Activated T-helper 17 cell treated with anti-CD3 and anti-CD28 coated beads, Interleukin-2, amount 50 U/mL, for 72 hours (primary cell): ENCODE measurements around the gene KCNT2. TPM values are rescaled to one million over a fixed set of nuclear protein-coding genes. Genes with fewer than 3 reads are reported as not detected.
A peak's percentile ranks its signal among the peaks of the same experiment; 100 is the strongest.

ENCODE experiments used
- ATAC-seq: fragments of 150-1000 bp; cut with Tn5 transposase; replicated peaks from 2 replicates; pipeline ENCODE4 v1.10.0; 2021; ENCODE audit warnings: mild to moderate bottlenecking, moderate library complexity
- H3K27ac Mint-ChIP-seq: one replicate; pipeline ENCODE4 v1.8.0; 2022; ENCODE audit warnings: mixed read lengths
- H3K27me3 Mint-ChIP-seq: one replicate; pipeline ENCODE4 v1.8.0; 2022; ENCODE audit warnings: mixed read lengths
- H3K36me3 Mint-ChIP-seq: one replicate; pipeline ENCODE4 v1.8.0; 2022; ENCODE audit warnings: low read depth, mild to moderate bottlenecking, mixed read lengths
- H3K4me1 Mint-ChIP-seq: one replicate; pipeline ENCODE4 v1.8.0; 2022; ENCODE audit warnings: mixed read lengths
- H3K4me3 Mint-ChIP-seq: one replicate; pipeline ENCODE4 v1.8.0; 2022; ENCODE audit warnings: mild to moderate bottlenecking, mixed read lengths
- H3K9me3 Mint-ChIP-seq: one replicate; pipeline ENCODE4 v1.8.0; 2022; ENCODE audit warnings: mixed read lengths
- total RNA-seq, 2 donors: library from RNA; stranded (reverse); gene quantifications; one replicate each; pipeline ENCODE4 v1.2.3, GENCODE V29; 2022

The KCNT2 gene
- total RNA-seq, 2 donors from 2014 or later, result 0.04 to 0.48 TPM

- Mint-ChIP-seq H3K27ac (no peak overlapping the region), H3K4me3 (no peak overlapping the region), H3K27me3 (no peaks in the 10 kb centered on the region), H3K9me3 (no peaks in the 10 kb centered on the region), H3K4me1 (peaks cover 7% of the 10 kb centered on the region), H3K36me3 (no peaks in the 10 kb centered on the region)
- ATAC-seq, result no peak
These were observed 241.3 kb downstream of the KCNT2 start for GRCh38 chr1:196366817-196367495.

GRCh38 chr1:196361112-196361714 is 247.0 kb downstream of the KCNT2 start:
- Mint-ChIP-seq H3K4me3 (no peak overlapping the region), H3K9me3 (no peaks in the 10 kb centered on the region), H3K27me3 (no peaks in the 10 kb centered on the region), H3K36me3 (no peaks in the 10 kb centered on the region), H3K27ac (no peak overlapping the region), H3K4me1 (peaks cover 4% of the 10 kb centered on the region)
- ATAC-seq, result peak; percentile 31

- H3K9me3 Mint-ChIP-seq, result no peaks in the 10 kb centered on the region
- no peaks in the 10 kb centered on the region for H3K36me3 Mint-ChIP-seq
- no peaks in the 10 kb centered on the region for H3K27me3 Mint-ChIP-seq
- H3K27ac Mint-ChIP-seq, result no peak overlapping the region
- no peak for ATAC-seq
- no peak overlapping the region for H3K4me3 Mint-ChIP-seq
- H3K4me1 Mint-ChIP-seq, result peaks cover 4% of the 10 kb centered on the region
These were observed 250.3 kb downstream of the KCNT2 start for GRCh38 chr1:196357913-196358312.

GRCh38 chr1:196355206-196355786 is 252.9 kb downstream of the KCNT2 start:
- Mint-ChIP-seq H3K9me3 (no peaks in the 10 kb centered on the region), H3K4me1 (no peaks in the 10 kb centered on the region), H3K27me3 (no peaks in the 10 kb centered on the region), H3K36me3 (no peaks in the 10 kb centered on the region), H3K27ac (no peak overlapping the region), H3K4me3 (no peak overlapping the region)
- ATAC-seq, result no peak

DNA sequence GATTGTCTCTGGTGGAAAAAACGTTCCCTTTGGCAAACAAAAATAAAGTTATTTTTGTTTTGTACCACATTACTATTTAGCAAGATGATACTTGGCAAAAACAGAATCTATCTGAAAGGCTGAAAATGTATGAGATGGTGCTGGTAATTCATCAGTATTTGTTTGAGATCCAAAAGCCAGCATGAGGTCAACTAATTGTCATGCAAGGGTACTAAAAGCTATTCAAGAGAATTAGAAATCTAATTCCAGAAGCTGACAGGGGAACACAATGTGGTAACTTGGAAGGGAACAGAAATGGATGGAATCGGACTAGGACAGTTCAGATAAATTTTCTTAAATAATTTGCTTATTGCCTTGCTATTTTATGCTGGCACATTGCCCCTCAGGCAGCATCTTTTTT is 263.8 kb downstream of the KCNT2 start:
- Mint-ChIP-seq H3K4me3 (no peak overlapping the region), H3K27ac (no peak overlapping the region), H3K27me3 (no peaks in the 10 kb centered on the region), H3K9me3 (no peaks in the 10 kb centered on the region), H3K4me1 (no peaks in the 10 kb centered on the region), H3K36me3 (no peaks in the 10 kb centered on the region)
- no peak for ATAC-seq

DNA sequence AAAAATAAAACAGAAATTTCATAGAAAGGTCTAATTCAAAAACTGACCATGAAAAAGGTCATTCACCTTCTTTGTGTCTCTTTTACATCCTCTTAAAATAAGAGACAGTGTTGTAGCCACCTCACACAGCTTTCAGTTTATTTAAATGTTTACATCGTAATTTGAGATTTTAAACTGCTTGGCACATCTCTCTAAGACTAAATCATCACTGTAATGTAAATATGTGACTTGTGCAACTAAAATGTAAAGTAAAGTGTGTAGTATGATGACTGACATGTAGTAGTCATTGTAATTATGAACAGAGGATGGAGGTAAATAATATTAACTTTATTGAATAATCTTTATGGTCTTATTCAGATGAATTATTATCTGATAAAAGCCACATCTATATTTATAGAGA is 283.9 kb downstream of the KCNT2 start:
- H3K4me1 Mint-ChIP-seq, result no peaks in the 10 kb centered on the region
- no peaks in the 10 kb centered on the region for H3K36me3 Mint-ChIP-seq
- H3K9me3 Mint-ChIP-seq, result no peaks in the 10 kb centered on the region

DNA sequence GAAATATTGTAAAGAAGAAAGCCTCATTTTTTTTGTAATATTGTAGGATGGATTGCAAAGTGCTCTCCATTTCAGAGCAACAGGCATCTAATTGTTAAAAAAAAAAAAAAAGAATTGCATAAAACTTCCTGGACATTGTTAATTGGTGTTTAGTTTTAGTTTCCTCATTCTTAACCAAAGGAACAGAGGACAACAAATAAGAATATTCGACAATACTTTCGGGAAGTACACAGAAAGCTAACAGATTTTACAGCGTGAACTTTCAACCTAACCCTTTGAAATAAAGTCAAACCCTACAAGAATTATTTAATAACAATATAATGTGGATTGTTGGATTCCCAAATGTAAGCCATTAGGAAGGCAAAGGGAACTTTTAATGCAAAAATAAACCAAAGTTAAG is 284.4 kb downstream of the KCNT2 start:
- Mint-ChIP-seq H3K4me3 (no peak overlapping the region), H3K27me3 (no peaks in the 10 kb centered on the region), H3K27ac (no peak overlapping the region), H3K36me3 (no peaks in the 10 kb centered on the region), H3K9me3 (no peaks in the 10 kb centered on the region), H3K4me1 (no peaks in the 10 kb centered on the region)
- ATAC-seq, result no peak

More for the DNA sequence above, 283.9 kb downstream of the KCNT2 start:
- Mint-ChIP-seq H3K27me3 (no peaks in the 10 kb centered on the region), H3K27ac (no peak overlapping the region), H3K4me3 (no peak overlapping the region)
- no peak for ATAC-seq

GRCh38 chr1:196319301-196319700 is 288.9 kb downstream of the KCNT2 start:
- no peak overlapping the region for H3K27ac Mint-ChIP-seq
- no peak for ATAC-seq

DNA sequence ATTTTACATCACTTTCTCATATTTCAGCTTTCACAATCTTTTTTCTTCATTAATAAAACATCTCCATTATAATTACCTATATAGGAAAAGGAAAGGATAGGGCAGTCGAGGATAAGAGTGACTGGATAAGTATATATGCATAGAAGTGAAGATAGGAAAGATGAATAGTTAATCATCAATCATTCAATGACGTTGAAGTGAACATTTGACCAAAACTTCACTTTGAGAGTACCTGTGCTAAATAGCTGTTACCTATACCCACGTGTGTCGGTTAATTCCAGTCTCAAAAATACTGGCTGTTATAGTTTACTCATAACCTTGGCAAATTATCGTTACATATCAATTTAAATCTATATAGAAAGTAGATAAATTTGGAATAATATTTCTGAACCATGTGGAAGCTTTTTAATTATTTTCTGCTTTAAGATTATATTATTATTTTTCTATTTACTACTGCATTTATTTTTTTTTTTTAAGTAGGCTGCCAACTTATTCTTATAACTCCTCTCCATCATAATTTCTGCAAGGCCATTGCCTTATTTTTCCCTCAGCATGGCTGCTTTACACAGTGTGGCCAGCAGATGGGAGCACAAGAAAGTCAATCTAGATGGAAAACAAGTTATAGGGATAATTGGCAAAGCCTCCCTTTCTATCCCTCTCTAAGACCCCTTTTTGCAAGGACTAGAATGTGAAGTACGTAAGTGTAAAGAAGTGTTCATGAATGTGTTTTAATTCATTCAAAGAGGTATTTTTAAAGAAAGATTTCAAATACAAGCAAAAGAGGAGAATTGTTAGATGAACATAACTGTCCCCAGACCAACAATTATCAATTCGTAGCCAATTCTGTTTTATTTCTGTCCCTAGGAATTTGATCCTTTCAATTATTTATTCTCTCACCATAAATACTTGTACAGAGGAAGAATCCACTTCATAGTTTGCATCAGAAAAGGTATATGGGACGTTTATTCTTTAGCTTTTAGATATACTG is 290.4 kb downstream of the KCNT2 start:
- no peaks in the 10 kb centered on the region for H3K9me3 Mint-ChIP-seq
- ATAC-seq, result no peak
- H3K36me3 Mint-ChIP-seq, result no peaks in the 10 kb centered on the region

More at GRCh38 chr1:196319301-196319700, 288.9 kb downstream of the KCNT2 start:
- Mint-ChIP-seq H3K27me3 (no peaks in the 10 kb centered on the region), H3K4me3 (no peak overlapping the region), H3K4me1 (no peaks in the 10 kb centered on the region), H3K9me3 (no peaks in the 10 kb centered on the region), H3K36me3 (no peaks in the 10 kb centered on the region)

DNA sequence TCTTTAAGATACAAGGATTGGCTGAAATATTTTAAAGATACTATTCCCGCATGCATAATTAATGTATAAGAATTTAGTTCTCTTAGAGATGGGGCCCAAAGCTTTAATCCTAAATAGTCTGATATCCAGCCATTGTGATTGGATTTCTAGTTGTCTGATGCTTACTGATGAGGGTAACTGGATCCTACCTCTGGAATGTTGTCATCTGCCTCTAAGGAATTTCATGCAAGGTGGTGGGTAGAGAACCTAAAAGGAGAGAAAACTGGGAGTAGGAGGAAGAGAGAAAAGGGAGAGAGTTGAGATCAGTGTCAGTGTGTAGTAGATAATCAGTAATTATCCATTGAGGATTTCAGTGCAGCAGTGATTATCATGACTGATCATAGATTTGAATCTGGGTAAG is 295.5 kb downstream of the KCNT2 start:
- H3K27me3 Mint-ChIP-seq, result no peaks in the 10 kb centered on the region
- H3K4me1 Mint-ChIP-seq, result no peaks in the 10 kb centered on the region
- no peaks in the 10 kb centered on the region for H3K36me3 Mint-ChIP-seq
- no peaks in the 10 kb centered on the region for H3K9me3 Mint-ChIP-seq
- no peak for ATAC-seq
- no peak overlapping the region for H3K4me3 Mint-ChIP-seq
- no peak overlapping the region for H3K27ac Mint-ChIP-seq

More for the DNA sequence above, 290.4 kb downstream of the KCNT2 start:
- H3K27ac Mint-ChIP-seq, result no peak overlapping the region
- H3K4me3 Mint-ChIP-seq, result no peak overlapping the region
- H3K27me3 Mint-ChIP-seq, result no peaks in the 10 kb centered on the region
- H3K4me1 Mint-ChIP-seq, result no peaks in the 10 kb centered on the region

DNA sequence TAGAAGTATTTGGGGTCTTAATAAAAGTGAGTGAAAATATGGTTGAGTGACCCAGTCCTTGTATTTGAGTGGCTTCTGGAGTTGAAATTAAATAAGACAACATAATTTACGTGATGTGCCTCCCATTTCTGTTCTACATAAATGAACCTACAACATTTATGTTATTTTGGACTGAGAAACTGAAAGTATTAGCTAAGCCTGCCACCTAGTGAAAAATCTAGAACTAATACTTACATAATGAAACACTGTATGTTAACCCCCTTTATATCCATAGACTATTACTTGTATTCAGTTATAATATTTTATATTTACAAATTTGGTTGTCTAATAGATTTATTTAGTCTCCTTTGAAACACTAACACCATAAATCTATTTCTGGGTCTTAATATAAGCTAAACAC is 298.9 kb downstream of the KCNT2 start:
- no peaks in the 10 kb centered on the region for H3K36me3 Mint-ChIP-seq
- no peaks in the 10 kb centered on the region for H3K27me3 Mint-ChIP-seq
- no peaks in the 10 kb centered on the region for H3K9me3 Mint-ChIP-seq
- H3K27ac Mint-ChIP-seq, result no peak overlapping the region
- ATAC-seq, result no peak
- no peaks in the 10 kb centered on the region for H3K4me1 Mint-ChIP-seq
- no peak overlapping the region for H3K4me3 Mint-ChIP-seq

DNA sequence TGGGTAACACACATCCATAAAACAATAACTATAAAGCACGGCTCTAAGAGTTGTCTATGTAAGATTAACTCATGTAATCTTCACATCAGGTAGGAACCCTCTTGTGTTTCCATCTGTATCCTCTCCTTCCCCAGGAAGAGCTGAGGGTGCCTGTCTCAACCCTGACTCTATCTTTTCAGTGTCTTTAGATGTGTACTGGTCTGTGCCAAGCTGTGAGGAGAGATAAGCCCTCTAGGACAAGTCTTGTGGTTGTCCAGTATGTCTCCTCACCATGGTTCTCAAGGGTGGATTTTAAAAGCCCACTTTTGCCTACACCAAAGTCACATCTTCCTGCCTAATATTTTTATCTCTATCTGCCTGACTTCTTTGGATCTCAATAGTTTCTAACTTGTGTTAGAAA is 300.1 kb downstream of the KCNT2 start:
- H3K4me3 Mint-ChIP-seq, result no peak overlapping the region
- no peak for ATAC-seq
- H3K27me3 Mint-ChIP-seq, result no peaks in the 10 kb centered on the region
- H3K36me3 Mint-ChIP-seq, result no peaks in the 10 kb centered on the region
- H3K27ac Mint-ChIP-seq, result no peak overlapping the region
- no peaks in the 10 kb centered on the region for H3K4me1 Mint-ChIP-seq
- no peaks in the 10 kb centered on the region for H3K9me3 Mint-ChIP-seq

- H3K9me3 Mint-ChIP-seq, result no peaks in the 10 kb centered on the region
- no peaks in the 10 kb centered on the region for H3K4me1 Mint-ChIP-seq
- no peak for ATAC-seq
- no peaks in the 10 kb centered on the region for H3K36me3 Mint-ChIP-seq
- no peak overlapping the region for H3K27ac Mint-ChIP-seq
- H3K27me3 Mint-ChIP-seq, result no peaks in the 10 kb centered on the region
- no peak overlapping the region for H3K4me3 Mint-ChIP-seq
These were observed 301.8 kb downstream of the KCNT2 start for GRCh38 chr1:196306421-196306820.

DNA sequence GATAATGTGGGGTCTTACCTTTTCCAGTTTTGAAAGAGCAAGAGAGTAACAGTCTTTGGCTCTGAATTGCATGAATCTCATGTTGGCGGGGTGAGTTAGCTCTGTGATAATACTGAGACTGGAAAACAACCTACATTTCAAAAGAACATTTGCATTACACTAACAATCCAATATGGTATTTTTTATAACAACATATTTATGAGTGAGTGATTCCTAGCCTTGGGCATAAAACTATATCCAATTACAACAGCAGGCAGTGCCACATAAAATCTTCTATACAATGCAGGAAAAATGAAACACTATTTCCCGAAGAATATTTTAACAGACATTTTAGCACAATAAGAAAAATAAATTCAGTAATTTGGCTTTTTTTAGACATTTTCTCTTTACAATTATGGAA is 303.0 kb downstream of the KCNT2 start:
- no peak for ATAC-seq
- no peak overlapping the region for H3K4me3 Mint-ChIP-seq
- no peaks in the 10 kb centered on the region for H3K36me3 Mint-ChIP-seq

More for the DNA sequence above, 303.0 kb downstream of the KCNT2 start:
- Mint-ChIP-seq H3K27ac (no peak overlapping the region), H3K27me3 (no peaks in the 10 kb centered on the region), H3K4me1 (no peaks in the 10 kb centered on the region), H3K9me3 (no peaks in the 10 kb centered on the region)
